Renal cortical epithelial cell (primary cell): ENCODE data around the gene PRKN. TPM values are rescaled to one million over a fixed set of nuclear protein-coding genes. Genes with fewer than 3 reads are reported as not detected.
A peak's percentile ranks its signal among the peaks of the same experiment; 100 is the strongest.

Experiments used
- DNase-seq: peaks from one replicate; pipeline ENCODE4 v3.0.0-alpha.2; 2011; ENCODE audit warnings: low read depth
- total RNA-seq: library from RNA; depleted of rRNA; stranded (reverse); fragments of >200 nt; gene quantifications from 2 replicates; pipeline ENCODE4 v1.2.3, GENCODE V29; 2014

PRKN gene
- total RNA-seq, 1 donor from 2014 or later = 3.6 TPM

DNA sequence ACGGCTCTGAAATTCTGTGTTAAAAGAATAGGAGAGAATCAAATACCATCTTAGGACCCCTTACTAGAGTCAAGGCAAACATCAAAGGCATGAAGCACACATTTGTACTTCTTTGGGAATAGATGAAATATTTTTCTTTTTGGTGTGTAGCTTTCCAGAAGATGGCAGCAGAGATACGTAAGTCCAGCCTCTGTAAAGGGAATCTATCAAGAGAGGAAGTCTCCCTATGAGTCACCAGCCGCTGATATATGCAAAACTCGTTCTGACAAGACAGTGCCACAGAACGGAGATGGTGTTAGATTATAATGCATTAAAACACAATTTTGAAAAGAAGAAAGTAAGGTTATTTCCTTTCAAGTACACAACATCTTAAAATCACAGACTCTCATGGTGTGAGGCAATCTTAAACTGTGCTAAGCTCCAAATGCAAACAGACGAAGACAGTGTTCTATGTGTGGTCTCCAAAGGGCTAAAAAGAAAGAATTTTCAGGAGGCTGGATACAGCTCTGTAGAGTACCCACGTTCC is 1333.7 kb downstream of the PRKN start:
- DNase-seq = peak; percentile 92

DNA sequence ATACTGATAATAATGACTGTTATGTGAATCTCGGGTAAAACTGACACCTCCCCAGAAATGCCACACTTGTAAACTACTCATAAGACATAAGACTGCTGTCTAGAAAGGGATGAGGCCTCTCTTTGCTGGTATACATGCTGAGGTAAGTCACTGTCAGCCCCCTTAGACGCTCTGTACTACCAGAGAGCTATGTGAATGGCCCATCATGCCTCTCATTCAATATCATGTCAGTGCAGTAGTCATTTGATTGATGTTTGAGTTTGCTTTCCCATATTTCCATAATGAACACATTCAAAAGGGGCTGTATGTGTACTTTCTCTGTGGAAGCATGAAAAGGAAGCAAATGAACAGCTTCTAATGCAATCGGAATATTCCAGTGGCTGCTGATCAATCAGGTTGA is 1334.3 kb downstream of the PRKN start:
- DNase-seq = no peak

DNA sequence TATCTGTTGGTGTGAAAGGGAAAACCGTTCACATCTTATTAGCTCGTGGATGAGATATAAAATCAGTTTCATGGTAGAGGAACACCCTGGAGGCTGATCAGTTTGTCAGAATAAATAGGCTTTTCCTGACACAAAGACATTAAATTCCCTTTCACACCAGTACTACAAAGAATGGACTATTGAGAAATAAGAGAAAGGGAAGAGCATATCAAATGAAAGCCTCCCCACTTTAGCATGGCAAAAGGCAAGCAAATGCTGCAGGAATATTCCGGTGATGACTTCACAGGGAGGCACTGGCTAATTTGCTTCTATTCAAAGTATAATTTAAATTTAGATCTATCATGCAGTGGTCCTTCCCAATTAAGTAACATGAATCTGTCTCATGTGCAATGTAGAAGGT is 1337.8 kb downstream of the PRKN start:
- DNase-seq = no peak

- DNase-seq = no peak
Observed at GRCh38 chr6:161383951-161384350, 1343.6 kb downstream of the PRKN start.

DNA sequence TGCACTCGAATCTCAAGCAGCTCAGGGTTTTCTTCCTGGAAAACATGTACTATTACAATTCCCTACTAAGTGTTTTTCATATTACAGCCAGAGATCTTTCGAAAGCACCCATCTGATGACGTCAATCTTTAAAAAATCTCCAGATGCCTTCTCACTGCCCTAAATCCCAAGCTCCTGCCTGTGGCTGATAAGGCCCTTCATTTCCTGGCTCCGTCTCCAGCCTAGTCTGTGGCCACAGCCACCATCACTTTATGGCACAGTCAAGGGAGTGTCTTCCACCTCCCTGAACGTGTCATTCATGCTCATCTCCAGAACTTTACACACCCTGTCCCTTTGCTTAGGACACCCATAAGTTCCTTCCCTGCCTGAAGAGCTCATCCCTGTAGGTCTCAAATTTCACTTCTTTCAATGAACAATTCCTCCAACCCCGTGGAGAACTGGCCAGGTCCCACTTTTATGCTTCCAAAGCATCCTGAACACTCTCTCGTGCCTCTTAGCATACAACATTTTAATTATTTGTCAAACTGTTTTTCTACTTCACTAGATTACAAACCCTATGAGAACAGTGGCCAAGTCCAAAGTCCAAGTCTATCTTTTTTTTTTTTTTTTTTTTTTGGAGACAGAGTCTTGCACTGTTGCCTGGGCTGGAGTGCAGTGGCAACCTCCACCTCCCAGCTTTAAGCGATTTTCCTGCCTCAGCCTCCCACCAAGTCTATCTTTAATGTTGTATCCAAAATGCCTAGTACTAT is 1347.6 kb downstream of the PRKN start:
- peak; percentile 31 for DNase-seq

- no peak for DNase-seq
Observed at GRCh38 chr6:161378115-161378514, 1349.5 kb downstream of the PRKN start.

DNA sequence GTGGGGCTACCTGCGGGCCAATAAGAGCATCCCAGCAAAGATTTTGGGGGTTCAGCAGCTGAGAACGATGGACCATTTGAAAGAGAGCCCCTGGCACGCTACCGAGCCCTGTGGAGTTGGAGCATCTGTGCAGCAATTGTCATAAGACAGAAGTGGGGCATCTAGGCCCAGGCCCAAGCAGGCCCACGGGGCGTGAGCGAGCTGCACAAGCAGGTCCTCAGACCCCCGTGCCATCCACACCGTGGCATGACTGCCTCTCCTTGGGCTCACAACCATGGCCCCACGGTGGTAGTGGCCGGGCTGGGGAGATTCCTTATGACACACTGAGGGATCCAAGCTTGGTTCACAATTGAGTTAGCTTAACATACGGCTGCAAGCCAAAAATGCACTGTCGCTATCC is 1350.5 kb downstream of the PRKN start:
- DNase-seq = no peak

DNA sequence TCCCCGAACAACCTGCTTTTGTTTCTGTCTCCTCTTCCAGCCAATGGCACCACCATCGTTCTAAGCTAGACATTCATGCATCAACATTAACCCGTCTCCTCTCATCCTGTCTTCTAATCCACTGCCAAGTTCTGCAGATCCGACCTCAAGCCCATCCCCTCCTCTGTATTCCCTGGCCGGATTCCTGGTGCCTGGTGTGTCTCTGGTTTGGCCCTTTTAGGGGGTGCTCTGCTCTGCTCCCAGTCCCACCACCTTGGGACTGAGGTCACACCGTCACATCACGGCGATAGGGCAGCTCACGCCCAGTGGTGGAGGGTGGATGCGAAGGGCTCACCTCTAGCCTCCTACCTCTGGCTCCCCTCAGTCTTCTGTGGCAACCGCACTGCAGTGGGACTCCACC is 1351.2 kb downstream of the PRKN start:
- no peak for DNase-seq

GRCh38 chr6:161374971-161375873 is 1352.3 kb downstream of the PRKN start:
- DNase-seq = peak; percentile 49

DNA sequence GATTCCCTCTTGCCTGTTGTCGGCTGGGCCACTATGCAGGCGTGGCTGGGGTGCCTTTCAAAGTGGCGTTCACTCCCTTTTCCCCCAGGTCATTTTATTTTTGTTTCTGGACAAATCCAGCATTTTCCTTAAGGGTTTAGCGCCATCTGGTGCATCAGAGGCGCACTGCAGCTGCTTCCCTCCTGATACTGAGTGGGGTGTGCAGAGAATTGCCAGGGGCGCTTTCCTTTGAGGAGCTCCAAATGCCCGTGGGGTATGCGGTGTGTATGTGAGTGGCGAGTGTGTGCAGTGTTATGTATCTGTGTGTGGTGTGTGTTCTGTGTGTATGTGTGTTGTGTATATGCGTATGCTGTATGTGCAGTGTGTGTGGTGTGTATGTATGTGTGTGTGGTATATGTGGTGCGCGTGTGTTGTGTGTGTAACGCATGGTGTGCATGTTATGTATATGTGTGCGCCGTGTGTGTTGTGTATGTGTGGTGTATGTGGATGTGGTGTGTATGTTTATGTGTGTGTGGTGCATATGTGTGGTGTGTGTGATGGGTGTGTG is 1353.6 kb downstream of the PRKN start:
- DNase-seq = peak; percentile 29

DNA sequence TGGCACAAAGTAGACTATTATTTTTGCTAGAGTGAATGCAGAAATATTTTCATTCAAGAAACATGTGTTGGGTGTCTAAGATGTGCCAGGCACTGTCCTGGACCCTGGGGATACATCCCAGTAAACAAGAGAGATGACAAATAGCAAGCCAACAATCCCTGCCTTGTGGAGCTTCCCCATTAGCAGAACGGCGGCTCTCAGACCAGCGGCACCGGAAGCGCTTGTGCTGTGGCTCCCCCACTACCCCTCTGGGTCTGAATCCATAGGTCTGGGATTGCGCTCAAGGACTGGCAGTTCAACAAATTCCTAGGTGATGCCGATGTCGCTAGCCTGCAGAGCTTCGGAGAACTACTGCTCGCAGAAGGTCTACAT is 1355.2 kb downstream of the PRKN start:
- DNase-seq = no peak

GRCh38 chr6:161370880-161371279 is 1356.7 kb downstream of the PRKN start:
- DNase-seq = peak; percentile 66

GRCh38 chr6:161369339-161369738 is 1358.2 kb downstream of the PRKN start:
- peak; percentile 97 for DNase-seq

DNA sequence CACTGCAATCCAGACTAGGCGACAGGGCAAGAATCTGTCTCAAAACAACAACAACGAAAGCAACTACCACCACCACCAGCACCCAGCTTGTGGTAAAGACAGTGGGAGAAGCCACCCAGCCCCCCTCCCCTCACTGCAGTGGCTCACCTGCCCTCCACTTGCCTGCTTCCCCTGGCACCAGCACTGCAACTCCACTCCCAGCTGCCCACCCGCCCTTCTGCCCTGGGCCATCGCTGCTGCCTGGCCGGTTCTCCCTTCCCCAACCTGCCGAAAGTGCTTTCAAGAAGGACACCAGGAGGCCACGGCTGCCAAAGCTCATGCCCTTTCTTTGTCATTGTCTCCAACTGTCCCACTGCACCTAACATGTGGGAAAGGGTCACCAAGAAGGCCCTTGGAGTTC is 1359.1 kb downstream of the PRKN start:
- no peak for DNase-seq

DNA sequence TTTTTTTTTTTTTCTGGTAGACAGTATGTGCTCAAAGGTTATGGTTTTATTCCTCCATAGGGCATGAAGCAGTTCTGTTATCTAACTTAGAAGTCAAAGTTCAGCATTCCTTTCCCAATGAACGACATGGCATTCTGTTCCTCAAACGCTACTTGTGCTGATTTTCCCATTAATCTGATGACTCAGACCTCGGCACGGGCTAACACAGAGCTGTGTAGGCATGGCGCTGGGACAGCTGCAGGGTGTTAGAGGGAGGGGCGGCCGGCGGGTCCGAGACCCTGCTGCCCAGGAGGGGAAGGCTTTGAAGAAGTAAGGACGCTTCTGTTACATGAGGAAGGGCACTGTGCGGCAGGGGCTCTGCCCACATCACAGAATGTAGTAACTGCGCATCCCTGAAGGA is 1360.1 kb downstream of the PRKN start:
- peak; percentile 26 for DNase-seq

DNA sequence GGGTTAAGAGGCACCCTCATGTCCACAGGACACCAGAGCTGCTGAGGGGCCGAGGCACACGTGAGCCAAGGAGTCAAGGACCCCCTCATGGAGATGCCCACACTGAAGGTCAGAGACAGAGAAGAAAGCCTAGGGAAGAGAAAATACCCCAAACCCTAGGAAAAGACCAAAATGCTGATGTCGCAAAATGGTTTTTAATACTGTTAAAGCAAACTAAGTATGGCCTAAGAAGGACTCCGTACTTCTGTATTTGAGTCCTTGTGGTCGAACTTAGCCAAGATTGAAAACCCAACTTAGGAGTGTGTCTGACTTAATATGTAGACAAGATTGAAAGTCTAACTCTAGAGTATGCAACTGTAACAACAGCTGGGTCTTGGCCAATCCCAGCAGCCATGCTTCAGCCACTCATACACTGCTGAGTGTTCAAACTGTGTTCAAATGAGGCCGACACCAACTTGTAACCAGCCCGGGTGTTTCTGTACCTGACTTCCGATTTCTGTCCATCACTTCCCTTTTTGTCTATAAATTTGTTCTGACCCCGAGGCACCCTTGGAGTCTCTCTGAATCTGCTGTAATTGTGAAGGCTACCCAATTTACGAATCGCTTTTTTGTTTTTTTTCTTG is 1361.2 kb downstream of the PRKN start:
- DNase-seq = no peak

DNA sequence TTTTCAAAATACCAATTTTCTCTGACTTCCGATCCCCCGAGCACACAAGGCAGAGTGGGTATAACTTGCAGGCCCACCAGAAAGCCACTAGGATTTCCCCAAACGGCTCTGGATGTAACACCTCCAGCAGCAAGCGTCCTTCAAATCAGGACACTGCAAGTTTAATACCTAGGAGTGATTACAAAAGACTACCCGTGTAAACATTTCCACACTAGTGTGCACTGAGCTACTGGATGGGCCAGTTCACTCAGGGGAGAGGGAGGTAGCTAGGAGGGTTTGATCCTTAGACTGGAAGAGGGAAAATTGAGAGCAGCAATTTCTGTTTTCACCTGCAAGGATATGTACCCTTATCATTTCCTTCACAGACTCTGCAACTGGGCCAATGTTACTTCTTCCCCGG is 1361.9 kb downstream of the PRKN start:
- no peak for DNase-seq

GRCh38 chr6:161363286-161363685 is 1364.3 kb downstream of the PRKN start:
- DNase-seq = no peak

DNA sequence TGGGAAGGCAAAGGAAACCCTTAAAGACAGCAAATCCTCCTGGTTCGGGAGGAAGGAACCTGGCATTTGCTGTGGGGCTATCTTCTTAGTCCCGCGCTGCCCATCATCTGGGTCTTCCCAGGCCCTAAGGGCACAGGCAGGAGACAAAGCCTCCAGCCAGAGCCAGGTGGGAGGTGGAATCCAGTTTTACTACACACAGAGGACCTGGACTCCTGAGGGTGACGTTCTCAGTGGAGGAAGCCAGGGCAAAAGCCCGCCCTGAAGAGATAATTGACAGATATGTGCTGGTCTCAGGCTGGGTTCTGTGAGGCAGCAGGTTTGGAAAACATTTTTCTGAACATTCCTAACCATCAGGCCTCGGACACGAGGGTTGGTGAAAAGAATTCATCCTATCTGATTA is 1365.3 kb downstream of the PRKN start:
- DNase-seq = no peak

- DNase-seq = no peak
Observed at GRCh38 chr6:161361529-161361928, 1366.0 kb downstream of the PRKN start.

- no peak for DNase-seq
Observed at GRCh38 chr6:161360520-161360919, 1367.0 kb downstream of the PRKN start.

- DNase-seq = no peak
Observed at GRCh38 chr6:161359618-161359945, 1368.0 kb downstream of the PRKN start.
